PFSK-1 (cell line): Measurements from ENCODE around the gene IFNA1.

Source experiments
- FOXP2 ChIP-seq: optimal IDR thresholded peaks from 2 replicates; pipeline ENCODE3; 2011; ENCODE audit warnings: borderline replicate concordance, control low read depth, inconsistent platforms; ENCODE audit not compliant: insufficient read depth; ENCODE audit errors: extremely low read length, extremely low read depth
- POLR2AphosphoS5 ChIP-seq: IDR thresholded peaks from 2 replicates; pipeline ENCODE4 v1.6.1; 2012; ENCODE audit warnings: low read depth, mild to moderate bottlenecking, control low read depth, low read length, moderate library complexity
- REST ChIP-seq, 2 experiments: IDR thresholded peaks; 2 replicates each; pipeline versions ENCODE4 v1.6.1 to v1.8.0; 2011 to 2012; ENCODE audit warnings: low read depth in 2 of 2, low read length in 2 of 2, control low read depth in 1 of 2, inconsistent platforms in 1 of 2, mild to moderate bottlenecking in 1 of 2, moderate library complexity in 1 of 2; ENCODE audit not compliant: insufficient read depth in 1 of 2
- SIN3A ChIP-seq: IDR thresholded peaks from 2 replicates; pipeline ENCODE4 v1.6.1; 2012; ENCODE audit warnings: mild to moderate bottlenecking, low read length, moderate library complexity, borderline replicate concordance; ENCODE audit not compliant: insufficient read depth
- TAF1 ChIP-seq: IDR thresholded peaks from 2 replicates; pipeline ENCODE4 v1.6.1; 2012; ENCODE audit warnings: low read length, control low read depth, borderline replicate concordance; ENCODE audit not compliant: insufficient read depth

IFNA1 gene

GRCh38 chr9:21450733-21451394 is 10.6 kb downstream of the IFNA1 start:
- TF ChIP-seq TAF1 (no peak), REST (IDR thresholded peaks at IDR 0.05; ENCODE audit: insufficient read depth in 1 of 2, low read depth in 2 of 2, low read length in 2 of 2) (no peak), FOXP2 (no peak), POLR2AphosphoS5 (no peak), SIN3A (no peak)

- TF ChIP-seq TAF1 (no peak), FOXP2 (no peak), REST (IDR thresholded peaks at IDR 0.05; ENCODE audit: insufficient read depth in 1 of 2, low read depth in 2 of 2, low read length in 2 of 2) (no peak), POLR2AphosphoS5 (no peak), SIN3A (no peak)
These were observed 12.4 kb downstream of the IFNA1 start for GRCh38 chr9:21452681-21453080.

GRCh38 chr9:21454149-21454548 is 13.9 kb downstream of the IFNA1 start:
- TF ChIP-seq SIN3A, result no peak

GRCh38 chr9:21455320-21455719 is 15.1 kb downstream of the IFNA1 start:
- no peak for TF ChIP-seq SIN3A
- TF ChIP-seq POLR2AphosphoS5, result no peak
- TF ChIP-seq FOXP2, result no peak
- TF ChIP-seq TAF1, result no peak
- TF ChIP-seq REST (IDR thresholded peaks at IDR 0.05; ENCODE audit: insufficient read depth in 1 of 2, low read depth in 2 of 2, low read length in 2 of 2), result no peak

GRCh38 chr9:21461377-21461776 is 21.1 kb downstream of the IFNA1 start:
- TF ChIP-seq TAF1, result no peak
- TF ChIP-seq POLR2AphosphoS5, result no peak
- no peak for TF ChIP-seq SIN3A
- no peak for TF ChIP-seq FOXP2
- no peak for TF ChIP-seq REST (IDR thresholded peaks at IDR 0.05; ENCODE audit: insufficient read depth in 1 of 2, low read depth in 2 of 2, low read length in 2 of 2)
